Measurements from ENCODE around the gene BCR. TPM values are rescaled to one million over a fixed set of nuclear protein-coding genes. Genes with fewer than 3 reads are reported as not detected.

Gene BCR
- total and polyA plus RNA-seq, 2 of the 13 experiments (the other 11 are each of a cell fraction or from before 2014, with no cell fraction given): 19.9 to 33.6 TPM

DNA sequence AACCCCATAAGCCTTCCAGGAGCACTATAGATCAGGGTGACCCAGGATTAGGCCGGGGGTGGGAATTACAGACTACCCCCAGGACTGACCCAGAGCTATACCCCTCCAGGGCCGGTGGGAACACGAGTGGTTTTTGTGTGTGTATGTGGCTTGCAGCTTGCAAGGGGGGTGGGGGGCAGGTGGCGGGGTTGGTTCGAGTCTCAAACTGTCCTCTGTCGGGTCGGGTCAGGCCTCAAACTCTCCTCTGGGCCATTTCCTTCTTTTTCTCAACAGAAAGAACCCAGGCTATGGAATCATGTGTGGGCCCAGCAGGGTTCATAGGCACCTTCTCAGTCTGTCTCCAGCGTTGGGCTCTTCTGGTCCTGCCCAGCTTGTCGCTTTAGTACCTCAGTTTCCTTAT, 58.4 kb downstream of the BCR start:
- H3K4me2 ChIP-seq (ENCODE audit: low read depth, low read length): no peak overlapping the region
- ChIA-PET CTCF (ENCODE audit: low intra/inter-chr PET ratio, low total read pairs) (no interaction called here), POLR2A (no interaction called here)
- no peaks in the 10 kb centered on the region for H3K27me3 ChIP-seq (ENCODE audit: control insufficient read depth in 1 of 2, insufficient read depth in 2 of 2, low read length in 2 of 2)
- H3K4me1 ChIP-seq (ENCODE audit: insufficient read depth, low read length): peaks cover 8% of the 10 kb centered on the region
- FAIRE-seq (no peak), ATAC-seq (no peak), DNase-seq (ENCODE audit: low spot score) (no peak)
- no peak overlapping the region for H3K9ac ChIP-seq (ENCODE audit: insufficient read depth, low read depth, low read length)
- TF ChIP-seq NFRKB (IDR thresholded peaks at IDR 0.05) (no peak), HNRNPLL (IDR thresholded peaks at IDR 0.05; ENCODE audit: low read depth, low read length, poor library complexity, severe bottlenecking) (no peak), RBFOX2 (IDR thresholded peaks at IDR 0.05; ENCODE audit: low read depth, low read length) (no peak), ZNF777 (CRISPR knock-in tag; IDR thresholded peaks at IDR 0.05) (no peak), ZNF124 (CRISPR knock-in tag; IDR thresholded peaks at IDR 0.05) (no peak), RARG (CRISPR knock-in tag; IDR thresholded peaks at IDR 0.05; ENCODE audit: low read depth) (no peak), ZNF749 (CRISPR knock-in tag; IDR thresholded peaks at IDR 0.05; ENCODE audit: borderline replicate concordance) (no peak), ZNF207 (IDR thresholded peaks at IDR 0.05; ENCODE audit: borderline replicate concordance) (no peak), ZNF768 (CRISPR knock-in tag; IDR thresholded peaks at IDR 0.05) (no peak), RXRA (CRISPR knock-in tag; IDR thresholded peaks at IDR 0.05) (no peak), ZNF354B (CRISPR knock-in tag; IDR thresholded peaks at IDR 0.05) (no peak), RBM22 (optimal IDR thresholded peaks at IDR 0.05; ENCODE audit: low read length) (no peak), ELF1 (CRISPR knock-in tag; IDR thresholded peaks at IDR 0.05) (no peak), CREM (IDR thresholded peaks at IDR 0.05) (no peak), CREM (CRISPR knock-in tag; IDR thresholded peaks at IDR 0.05) (no peak)
- TF ChIP-seq, protein P1, sequence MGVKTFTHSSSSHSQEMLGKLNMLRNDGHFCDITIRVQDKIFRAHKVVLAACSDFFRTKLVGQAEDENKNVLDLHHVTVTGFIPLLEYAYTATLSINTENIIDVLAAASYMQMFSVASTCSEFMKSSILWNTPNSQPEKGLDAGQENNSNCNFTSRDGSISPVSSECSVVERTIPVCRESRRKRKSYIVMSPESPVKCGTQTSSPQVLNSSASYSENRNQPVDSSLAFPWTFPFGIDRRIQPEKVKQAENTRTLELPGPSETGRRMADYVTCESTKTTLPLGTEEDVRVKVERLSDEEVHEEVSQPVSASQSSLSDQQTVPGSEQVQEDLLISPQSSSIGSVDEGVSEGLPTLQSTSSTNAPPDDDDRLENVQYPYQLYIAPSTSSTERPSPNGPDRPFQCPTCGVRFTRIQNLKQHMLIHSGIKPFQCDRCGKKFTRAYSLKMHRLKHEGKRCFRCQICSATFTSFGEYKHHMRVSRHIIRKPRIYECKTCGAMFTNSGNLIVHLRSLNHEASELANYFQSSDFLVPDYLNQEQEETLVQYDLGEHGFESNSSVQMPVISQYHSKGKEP (CRISPR knock-in tag; IDR thresholded peaks at IDR 0.05): no peak
- TF ChIP-seq, protein P2, sequence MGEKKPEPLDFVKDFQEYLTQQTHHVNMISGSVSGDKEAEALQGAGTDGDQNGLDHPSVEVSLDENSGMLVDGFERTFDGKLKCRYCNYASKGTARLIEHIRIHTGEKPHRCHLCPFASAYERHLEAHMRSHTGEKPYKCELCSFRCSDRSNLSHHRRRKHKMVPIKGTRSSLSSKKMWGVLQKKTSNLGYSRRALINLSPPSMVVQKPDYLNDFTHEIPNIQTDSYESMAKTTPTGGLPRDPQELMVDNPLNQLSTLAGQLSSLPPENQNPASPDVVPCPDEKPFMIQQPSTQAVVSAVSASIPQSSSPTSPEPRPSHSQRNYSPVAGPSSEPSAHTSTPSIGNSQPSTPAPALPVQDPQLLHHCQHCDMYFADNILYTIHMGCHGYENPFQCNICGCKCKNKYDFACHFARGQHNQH (CRISPR knock-in tag; IDR thresholded peaks at IDR 0.05): no peak
- no peak overlapping the region for H3K4me3 ChIP-seq (replicated peaks in 1 of 3; ENCODE audit: insufficient read depth in 1 of 3, low read depth in 2 of 3, low read length in 3 of 3)
- BruUV-seq (replicated peaks): no TSS peak
- H4K20me1 ChIP-seq (ENCODE audit: insufficient read depth, low read length): peaks cover 6% of the 10 kb centered on the region; the same call in 1 of the 2 replicates
- intact Hi-C loops (cut with micrococcal nuclease; ENCODE audit: unreplicated experiment) (no loop called here), in situ Hi-C loops (cut with HindIII; ENCODE audit: extremely low pct_ligation_motif_present, low pct_unique_long_range_greater_than_20kb) (no loop called here)
- no peak overlapping the region for H3K27ac ChIP-seq (ENCODE audit: extremely low read length, insufficient read depth, low read length)
- no peak overlapping the region for H2AFZ ChIP-seq (ENCODE audit: low read length)
- peaks cover 4 to 36% of the 10 kb centered on the region in 2 experiments; a peak in 2 of 5 replicates for H3K36me3 ChIP-seq (replicated peaks in 1 of 2; ENCODE audit: control insufficient read depth in 1 of 2, insufficient read depth in 2 of 2, low read length in 2 of 2)
- peaks cover 70% of the 10 kb centered on the region for H3K79me2 ChIP-seq (ENCODE audit: insufficient read depth, low read length)
- WGBS (ENCODE audit: low lambda C conversion rate): 96% methylated on average over 8 of the region's 9 CpGs
- no peaks in the 10 kb centered on the region for H3K9me3 ChIP-seq (ENCODE audit: low read length)
